ENCODE measurements around the gene KRT81. TPM values are rescaled to one million over a fixed set of nuclear protein-coding genes. Genes with fewer than 3 reads are reported as not detected.

Gene KRT81
- total and polyA plus RNA-seq, 2 of the 4 experiments (the other 2 are of a cell fraction), result under 0.01 to 0.05 TPM

GRCh38 chr12:52331833-52332232 is 40.5 kb upstream of the KRT81 start:
- H2BK15ac ChIP-seq (ENCODE audit: low read depth, low read length), result no peak overlapping the region
- H3K4me1 ChIP-seq (ENCODE audit: control insufficient read depth, insufficient read depth, low read length), result no peaks in the 10 kb centered on the region
- H2BK120ac ChIP-seq (ENCODE audit: low read depth, low read length), result no peak overlapping the region
- ATAC-seq (ENCODE audit: low read depth) (no peak), DNase-seq (no peak)
- no peak overlapping the region for H3K27ac ChIP-seq (ENCODE audit: insufficient read depth, low read length)
- H2AK9ac ChIP-seq (replicated peaks; ENCODE audit: low read depth, low read length, poor library complexity), result no peak overlapping the region
- no peak overlapping the region for H3K4ac ChIP-seq (ENCODE audit: low read depth, low read length)
- intact Hi-C loops (cut with micrococcal nuclease) (no loop called here), in situ Hi-C loops (cut with MboI; ENCODE audit: low sequenced_read_pairs) (no loop called here), dilution Hi-C loops (cut with HindIII; ENCODE audit: low sequenced_read_pairs, unreplicated experiment) (no loop called here)
- ChIA-PET POLR2A (ENCODE audit: unreplicated experiment) (no interaction called here), CTCF (interaction anchor here (1.3 kb wide), 1 partner anchor 175 kb away, joined by 3 read pairs; no protein-coding TSS in a partner anchor)
- 58% methylated on average over 2 of the region's 3 CpGs; no CpG with 5 or more reads in 1 of the 2 experiments for WGBS, 2 experiments (ENCODE audit: extremely low coverage in 2 of 2, insufficient read length in 1 of 2)
- H3K27me3 ChIP-seq (ENCODE audit: control insufficient read depth, insufficient read depth, low read length), result peaks cover 41% of the 10 kb centered on the region
- no peak overlapping the region for H3K23ac ChIP-seq (ENCODE audit: low read depth, low read length)
- no peak overlapping the region for H4K91ac ChIP-seq (ENCODE audit: insufficient read depth, low read depth, low read length)
- no peak overlapping the region for H2BK20ac ChIP-seq (ENCODE audit: low read depth, low read length)
- H3K9ac ChIP-seq (ENCODE audit: low read depth, low read length), result no peak overlapping the region
- no peak overlapping the region for H3K14ac ChIP-seq (replicated peaks; ENCODE audit: low read depth, low read length)
- no peak overlapping the region for H2BK5ac ChIP-seq (ENCODE audit: low read depth, low read length, poor library complexity, severe bottlenecking)
- H2AK5ac ChIP-seq (ENCODE audit: low read depth, low read length), result no peak overlapping the region
- no peak overlapping the region for H2AFZ ChIP-seq (replicated peaks; ENCODE audit: low read length, poor library complexity)
- H3K4me3 ChIP-seq (ENCODE audit: insufficient read depth, low read depth, low read length), result no peak overlapping the region
- H4K20me1 ChIP-seq (ENCODE audit: insufficient read depth, low read length), result no peaks in the 10 kb centered on the region
- H4K8ac ChIP-seq (ENCODE audit: low read depth in 2 of 2, low read length in 2 of 2), result no peak overlapping the region
- H3K36me3 ChIP-seq (ENCODE audit: control insufficient read depth, insufficient read depth, low read length), result no peaks in the 10 kb centered on the region
- H3K9me3 ChIP-seq (ENCODE audit: control insufficient read depth, insufficient read depth, low read length), result peaks cover 5% of the 10 kb centered on the region; the same call in 1 of the 2 replicates
- no peaks in the 10 kb centered on the region for H3K9me1 ChIP-seq (ENCODE audit: insufficient read depth, low read length)
- no peak overlapping the region for H3K4me2 ChIP-seq (ENCODE audit: low read depth, low read length)
- H3K79me1 ChIP-seq (ENCODE audit: low read depth in 1 of 2, low read length in 2 of 2), result no peaks in the 10 kb centered on the region
- H4K5ac ChIP-seq (ENCODE audit: low read depth, low read length), result no peak overlapping the region
- H3K56ac ChIP-seq (ENCODE audit: extremely low read depth, insufficient read depth, low read length), result no peak overlapping the region
- H3K18ac ChIP-seq (ENCODE audit: low read depth, low read length), result no peak overlapping the region
- no TSS peak for BruUV-seq (replicated peaks)
- TF ChIP-seq CTCF (conservative IDR thresholded peaks at IDR 0.05; ENCODE audit: low read depth, low read length) (no peak), CHD1 (IDR thresholded peaks at IDR 0.05; ENCODE audit: low read depth, low read length) (no peak), SMC3 (IDR thresholded peaks at IDR 0.05; ENCODE audit: low read depth, low read length) (no peak), POLR2A (IDR thresholded peaks at IDR 0.05; ENCODE audit: low read depth, low read length) (no peak), CEBPB (IDR thresholded peaks at IDR 0.05; ENCODE audit: low read depth, low read length) (no peak), MXI1 (IDR thresholded peaks at IDR 0.05; ENCODE audit: borderline replicate concordance, low read depth, low read length) (no peak), RAD21 (IDR thresholded peaks at IDR 0.05; ENCODE audit: low read length) (no peak), MAZ (IDR thresholded peaks at IDR 0.05; ENCODE audit: borderline replicate concordance, low read depth, low read length) (no peak), NFE2L2 (IDR thresholded peaks at IDR 0.05; ENCODE audit: low read depth, low read length) (no peak), BHLHE40 (IDR thresholded peaks at IDR 0.05; ENCODE audit: low read depth, low read length) (no peak), MAFK (IDR thresholded peaks at IDR 0.05; ENCODE audit: low read depth, low read length) (no peak)
- TF ChIP-seq, protein P1, sequence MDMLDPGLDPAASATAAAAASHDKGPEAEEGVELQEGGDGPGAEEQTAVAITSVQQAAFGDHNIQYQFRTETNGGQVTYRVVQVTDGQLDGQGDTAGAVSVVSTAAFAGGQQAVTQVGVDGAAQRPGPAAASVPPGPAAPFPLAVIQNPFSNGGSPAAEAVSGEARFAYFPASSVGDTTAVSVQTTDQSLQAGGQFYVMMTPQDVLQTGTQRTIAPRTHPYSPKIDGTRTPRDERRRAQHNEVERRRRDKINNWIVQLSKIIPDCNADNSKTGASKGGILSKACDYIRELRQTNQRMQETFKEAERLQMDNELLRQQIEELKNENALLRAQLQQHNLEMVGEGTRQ (IDR thresholded peaks at IDR 0.05; ENCODE audit: low read depth, low read length), result no peak

Data from IMR-90 (cell line).